Sigmoid colon (tissue), 7 donors: Measurements from ENCODE around the gene SPATA19. TPM values are rescaled to one million over a fixed set of nuclear protein-coding genes. Genes with fewer than 3 reads are reported as not detected.

Experiments used
- DNase-seq: peaks from one replicate; pipeline ENCODE4 v3.0.0-alpha.2; 2019
- H3K27ac ChIP-seq, 4 donors: fragments of 200-600 bp; sonication (generic); one replicate each; pipeline ENCODE4 v1.5.1; 2016 to 2019; ENCODE audit warnings: mild to moderate bottlenecking in 1 of 4
- H3K27me3 ChIP-seq, 3 donors: fragments of 200-600 bp; sonication (generic); one replicate each; pipeline ENCODE4 v1.5.1; 2019; ENCODE audit warnings: mild to moderate bottlenecking in 1 of 3
- H3K36me3 ChIP-seq, 4 donors: fragments of 200-600 bp; sonication (generic); one replicate each; pipeline ENCODE4 v1.5.1; 2016 to 2019
- H3K4me1 ChIP-seq, 4 donors: fragments of 200-600 bp; sonication (generic); one replicate each; pipeline ENCODE4 v1.5.1; 2017 to 2019
- H3K4me3 ChIP-seq, 4 donors: fragments of 200-600 bp; sonication (generic); one replicate each; pipeline ENCODE4 v1.5.1; 2017 to 2019; ENCODE audit warnings: mild to moderate bottlenecking in 2 of 4, moderate library complexity in 1 of 4
- H3K9me3 ChIP-seq, 4 donors: fragments of 200-600 bp in 3 of 4; sonication (generic) in 3 of 4; one replicate each; pipeline versions ENCODE4 v1.5.1 to v1.6.1; 2013 to 2019
- CTCF ChIP-seq, 4 experiments: fragments of 450-650 bp in 3 of 4; fragments of 200-600 bp in 1 of 4; IDR thresholded peaks; one replicate each; pipeline ENCODE4 v1.5.1; 2016 to 2019; ENCODE audit warnings: antibody characterized with exemption in 4 of 4, mild to moderate bottlenecking in 3 of 4, moderate library complexity in 2 of 4
- EP300 ChIP-seq, 4 donors: sonication (generic); formaldehyde crosslinking; IDR thresholded peaks; one replicate each; pipeline ENCODE4 v1.6.1; 2017; ENCODE audit warnings: antibody characterized with exemption in 4 of 4
- POLR2A ChIP-seq, 2 donors: fragments of 450-650 bp; IDR thresholded peaks; one replicate each; pipeline ENCODE4 v1.6.1; 2016; ENCODE audit warnings: antibody characterized with exemption in 2 of 2, mild to moderate bottlenecking in 2 of 2, moderate library complexity in 2 of 2
- POLR2AphosphoS5 ChIP-seq, 4 donors: sonication (generic); formaldehyde crosslinking; IDR thresholded peaks; one replicate each; pipeline ENCODE4 v1.6.1; 2017; ENCODE audit warnings: antibody characterized with exemption in 4 of 4
- WGBS, 2 donors: extraction: QIAGEN DNeasy Blood & Tissue Kit; methylation state at CpG; one replicate each; pipeline ENCODE4 v1.1.7; 2013; 5-methylcytosine and 5-hydroxymethylcytosine counted together
- intact Hi-C: fragments of 100-400 bp; cut with DNase I; formaldehyde crosslinking; loops from one replicate; pipeline ENCODE4 v1.15.1; 2023
- polyA plus RNA-seq, 3 donors: library from polyadenylated mRNA; stranded (reverse); fragments of 200-250 nt; gene quantifications; one replicate each; pipeline ENCODE4 v1.2.3, GENCODE V29; 2013
- total RNA-seq, 4 donors: library from RNA; depleted of rRNA; stranded (reverse); fragments of >200 nt; gene quantifications; one replicate each; pipeline ENCODE4 v1.1.0, GENCODE V29; 2016
- donor health status: healthy with polysubstance abuse.
- donor health status: Bipolar disorder and iron deficiency.
- donor health status: healthy.

The SPATA19 gene
- total and polyA plus RNA-seq, 7 donors: not detected

- intact Hi-C loops: no loop called here
- DNase-seq: no peak
- H3K4me1 ChIP-seq: no peaks in the 10 kb centered on the region
Observed at GRCh38 chr11:133797554-133797953, 47.8 kb downstream of the SPATA19 start.

GRCh38 chr11:133796043-133796795, 49.1 kb downstream of the SPATA19 start:
- peaks cover 0 to 5% (median 0%) of the 10 kb centered on the region in 3 donors for H3K27me3 ChIP-seq
- TF ChIP-seq CTCF (IDR thresholded peaks at IDR 0.05) (no peak), POLR2AphosphoS5 (IDR thresholded peaks at IDR 0.05) (no peak), POLR2A (IDR thresholded peaks at IDR 0.05) (no peak)
- DNase-seq: no peak
- H3K36me3 ChIP-seq: no peaks in the 10 kb centered on the region
- no peaks in the 10 kb centered on the region for H3K4me1 ChIP-seq
- intact Hi-C loops: no loop called here
- WGBS, 2 donors: 88 to 92% methylated on average over 10 of the region's 10 CpGs
- no peak overlapping the region for H3K4me3 ChIP-seq
- peaks cover 0 to 4% (median 2%) of the 10 kb centered on the region in 4 donors for H3K9me3 ChIP-seq
- H3K27ac ChIP-seq: no peak overlapping the region

More at GRCh38 chr11:133797554-133797953, 47.8 kb downstream of the SPATA19 start:
- H3K27ac ChIP-seq: no peak overlapping the region
- TF ChIP-seq POLR2A (IDR thresholded peaks at IDR 0.05) (no peak), CTCF (IDR thresholded peaks at IDR 0.05) (no peak), EP300 (IDR thresholded peaks at IDR 0.05) (no peak), POLR2AphosphoS5 (IDR thresholded peaks at IDR 0.05) (no peak)
- no peak overlapping the region for H3K4me3 ChIP-seq
- H3K36me3 ChIP-seq: no peaks in the 10 kb centered on the region
- H3K9me3 ChIP-seq: peaks cover 0 to 4% (median 2%) of the 10 kb centered on the region in 4 donors
- H3K27me3 ChIP-seq: peaks cover 0 to 7% (median 0%) of the 10 kb centered on the region in 3 donors
- WGBS, 2 donors: 49 to 62% methylated on average over 6 of the region's 6 CpGs

GRCh38 chr11:133795088-133795487, 50.2 kb downstream of the SPATA19 start:
- peaks cover 0 to 11% (median 0%) of the 10 kb centered on the region in 3 donors for H3K27me3 ChIP-seq
- H3K4me1 ChIP-seq: no peaks in the 10 kb centered on the region
- H3K36me3 ChIP-seq: no peaks in the 10 kb centered on the region
- DNase-seq: no peak
- WGBS, 2 donors: 86 to 94% methylated on average over 2 of the region's 2 CpGs
- peaks cover 0 to 4% (median 2%) of the 10 kb centered on the region in 4 donors for H3K9me3 ChIP-seq
- no peak overlapping the region for H3K4me3 ChIP-seq
- intact Hi-C loops: no loop called here
- H3K27ac ChIP-seq: no peak overlapping the region
- TF ChIP-seq POLR2AphosphoS5 (IDR thresholded peaks at IDR 0.05) (no peak), EP300 (IDR thresholded peaks at IDR 0.05) (no peak), CTCF (IDR thresholded peaks at IDR 0.05) (no peak), POLR2A (IDR thresholded peaks at IDR 0.05) (no peak)

- no peaks in the 10 kb centered on the region for H3K36me3 ChIP-seq
- 92 to 93% methylated on average over 2 of the region's 2 CpGs for WGBS, 2 donors
- TF ChIP-seq POLR2A (IDR thresholded peaks at IDR 0.05) (no peak), EP300 (IDR thresholded peaks at IDR 0.05) (no peak), POLR2AphosphoS5 (IDR thresholded peaks at IDR 0.05) (no peak), CTCF (IDR thresholded peaks at IDR 0.05) (no peak)
- no peaks in the 10 kb centered on the region for H3K4me1 ChIP-seq
- peaks cover 0 to 6% (median 0%) of the 10 kb centered on the region in 3 donors for H3K27me3 ChIP-seq
- no peak overlapping the region for H3K27ac ChIP-seq
- intact Hi-C loops: no loop called here
- peaks cover 0 to 4% (median 2%) of the 10 kb centered on the region in 4 donors for H3K9me3 ChIP-seq
- H3K4me3 ChIP-seq: no peak overlapping the region
- DNase-seq: no peak
Observed at GRCh38 chr11:133794205-133794604, 51.1 kb downstream of the SPATA19 start.
